HG02840 (cell line): ENCODE data around the gene AAK1.
"Not testable (repeated sequence)": the region's sequence is repeated elsewhere in the genome, so short reads cannot be mapped to it uniquely, and the experiment has no call there.

Source experiments
- ATAC-seq: cut with Tn5 transposase; IDR thresholded peaks from one replicate; pipeline ENCODE4 v1.9.1; 2021; ENCODE audit warnings: mild to moderate bottlenecking, moderate library complexity, moderate number of reproducible peaks; ENCODE audit not compliant: unreplicated experiment, low FRiP score

AAK1 gene

GRCh38 chr2:69660637-69661036 lies 17.1 kb upstream of the AAK1 start:
- ATAC-seq, result no peak

GRCh38 chr2:69659941-69660483 lies 16.5 kb upstream of the AAK1 start:
- no peak for ATAC-seq

DNA sequence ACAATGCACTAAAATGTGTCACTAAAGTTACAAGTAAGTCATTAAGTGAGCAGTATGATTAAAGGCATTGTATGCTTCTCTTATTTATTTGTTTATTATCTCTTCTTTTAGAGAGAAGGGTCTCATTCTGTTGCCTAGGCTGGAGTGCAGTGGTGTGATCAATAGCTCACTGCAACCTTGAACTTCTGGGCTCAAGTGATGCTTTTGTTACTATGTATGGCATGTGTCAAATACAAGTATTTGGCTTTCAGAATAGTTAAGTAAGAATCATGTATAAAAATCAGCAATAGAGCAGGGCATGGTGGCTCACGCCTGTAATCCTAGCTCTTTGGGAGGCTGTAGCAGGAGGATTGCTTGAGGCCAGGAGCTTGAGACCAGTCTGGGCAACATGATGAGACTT lies 15.8 kb upstream of the AAK1 start:
- no peak for ATAC-seq

GRCh38 chr2:69652206-69652605 lies 8.7 kb upstream of the AAK1 start:
- ATAC-seq, result no peak

DNA sequence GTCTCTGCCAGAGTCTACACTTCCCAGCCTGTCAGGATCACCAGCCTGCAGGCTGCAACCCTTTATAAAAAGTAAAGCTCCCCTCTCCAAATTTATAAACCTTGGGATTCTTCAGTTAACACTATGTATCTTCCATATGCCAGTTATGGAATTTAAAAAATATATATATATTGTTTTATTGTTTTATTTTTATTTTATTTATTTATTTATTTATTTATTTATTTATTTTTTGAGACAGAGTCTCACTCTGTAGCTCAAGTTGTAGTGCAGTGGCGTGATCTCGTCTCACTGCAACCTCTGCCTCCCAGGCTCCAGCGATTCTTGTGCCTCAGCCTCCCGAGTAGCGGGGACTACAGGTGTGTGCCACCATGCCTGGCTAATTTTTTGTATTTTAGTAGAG lies 3.7 kb upstream of the AAK1 start:
- ATAC-seq, result not testable (repeated sequence)

GRCh38 chr2:69646714-69647113 lies 3.2 kb upstream of the AAK1 start:
- ATAC-seq, result no peak

DNA sequence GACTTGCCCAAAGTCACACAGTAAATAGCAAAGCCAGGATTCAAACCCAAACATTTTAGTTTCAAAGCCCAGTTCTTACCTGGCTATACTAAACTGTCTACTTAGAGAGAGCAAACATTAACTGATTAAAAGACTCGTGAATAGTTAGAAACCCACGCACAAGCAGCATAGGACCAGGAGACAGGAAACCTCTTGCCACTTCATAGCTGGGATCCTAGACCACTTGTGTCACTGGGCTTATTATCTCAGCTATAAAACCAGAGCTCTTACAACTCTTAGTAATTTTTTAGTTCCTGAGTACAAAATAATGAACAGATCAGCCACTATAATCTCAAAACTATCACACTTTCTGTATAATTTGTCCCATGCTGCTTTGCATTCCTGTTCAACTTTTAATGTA lies 2.4 kb upstream of the AAK1 start:
- no peak for ATAC-seq

DNA sequence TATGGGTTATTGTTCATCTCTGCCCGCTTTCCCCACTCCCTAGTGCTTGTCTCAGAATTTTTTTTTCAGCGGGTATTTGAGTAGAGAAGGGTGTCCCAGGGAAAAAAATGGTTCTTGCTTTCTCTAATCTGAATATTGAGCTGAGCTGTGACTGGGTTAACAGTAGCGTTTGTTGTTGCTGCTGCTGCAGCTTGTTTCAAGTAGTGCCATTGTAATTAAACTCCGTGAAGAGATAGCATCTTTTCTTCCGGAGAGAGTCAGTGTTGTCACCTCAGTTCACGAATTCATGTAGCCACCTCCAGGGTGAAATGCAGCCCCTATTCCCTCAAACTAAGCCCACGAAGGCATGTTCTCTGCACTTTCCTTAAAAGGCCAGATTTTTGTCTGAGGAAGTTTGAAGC lies 1.5 kb upstream of the AAK1 start:
- no peak for ATAC-seq

DNA sequence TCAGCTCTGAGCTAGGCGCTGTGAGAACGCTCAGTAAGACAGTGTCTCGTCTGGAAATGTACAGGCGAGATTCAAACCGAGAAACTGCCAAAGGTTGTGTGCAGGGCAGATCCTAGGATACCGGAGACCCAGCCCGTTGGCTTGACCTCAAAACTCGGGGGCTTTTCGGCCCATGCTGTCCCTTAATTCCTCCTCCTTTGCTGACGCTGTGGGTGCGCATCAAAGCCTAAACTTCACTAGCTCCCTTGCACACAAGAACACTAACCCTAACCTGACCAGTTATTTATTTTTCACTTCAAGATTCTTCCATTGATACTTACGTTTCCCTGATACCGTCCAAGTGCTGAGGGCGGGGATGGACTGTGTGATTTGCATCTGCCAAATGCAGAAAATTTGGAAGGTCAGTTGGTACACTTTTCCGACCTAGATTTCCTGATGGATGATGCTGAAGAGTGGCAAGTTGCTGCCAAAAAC lies 1.0 kb upstream of the AAK1 start:
- no peak for ATAC-seq

DNA sequence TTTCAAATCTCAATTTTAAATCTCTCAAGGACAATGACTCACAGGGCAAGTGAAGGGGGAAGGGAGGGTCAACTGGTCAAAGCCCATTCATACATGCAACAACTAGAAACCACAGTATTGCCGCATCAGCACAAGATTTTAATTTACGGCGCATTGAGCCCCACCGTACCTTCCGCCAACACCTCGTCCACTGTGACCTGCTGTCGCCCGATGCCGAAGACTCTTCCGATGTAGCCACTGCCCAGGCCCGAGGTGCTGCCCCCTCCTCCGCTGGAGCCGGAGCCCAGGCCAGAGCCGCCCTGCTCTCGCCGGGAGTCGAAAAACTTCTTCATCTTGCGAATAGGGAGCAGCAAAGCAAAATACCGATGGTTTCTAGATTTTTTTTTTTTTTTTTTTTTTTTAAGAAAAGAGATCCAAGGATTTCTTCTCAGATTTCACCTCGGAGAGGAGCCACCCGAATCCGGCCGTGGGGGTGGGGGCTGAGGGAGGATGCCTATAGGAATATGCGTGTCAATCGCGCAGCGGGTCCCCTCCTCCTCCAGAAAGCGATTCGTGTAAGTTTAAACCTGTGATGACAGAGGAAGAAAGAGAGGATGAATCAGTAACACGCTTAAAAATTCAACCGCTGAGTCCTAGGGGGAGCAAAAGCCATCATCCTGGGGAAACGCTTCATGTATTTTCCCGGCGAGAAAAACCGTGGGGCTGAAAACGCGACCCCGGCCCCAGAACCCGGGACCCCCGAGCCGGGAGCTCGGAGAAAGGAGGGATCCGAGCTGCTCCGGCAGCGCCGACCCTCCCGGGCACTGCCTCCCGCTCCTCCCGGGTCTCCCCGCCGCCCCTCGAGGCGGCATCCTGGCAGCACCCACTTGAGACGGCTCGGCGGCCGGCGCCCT lies 584 bp downstream of the AAK1 start:
- ATAC-seq, result no peak

DNA sequence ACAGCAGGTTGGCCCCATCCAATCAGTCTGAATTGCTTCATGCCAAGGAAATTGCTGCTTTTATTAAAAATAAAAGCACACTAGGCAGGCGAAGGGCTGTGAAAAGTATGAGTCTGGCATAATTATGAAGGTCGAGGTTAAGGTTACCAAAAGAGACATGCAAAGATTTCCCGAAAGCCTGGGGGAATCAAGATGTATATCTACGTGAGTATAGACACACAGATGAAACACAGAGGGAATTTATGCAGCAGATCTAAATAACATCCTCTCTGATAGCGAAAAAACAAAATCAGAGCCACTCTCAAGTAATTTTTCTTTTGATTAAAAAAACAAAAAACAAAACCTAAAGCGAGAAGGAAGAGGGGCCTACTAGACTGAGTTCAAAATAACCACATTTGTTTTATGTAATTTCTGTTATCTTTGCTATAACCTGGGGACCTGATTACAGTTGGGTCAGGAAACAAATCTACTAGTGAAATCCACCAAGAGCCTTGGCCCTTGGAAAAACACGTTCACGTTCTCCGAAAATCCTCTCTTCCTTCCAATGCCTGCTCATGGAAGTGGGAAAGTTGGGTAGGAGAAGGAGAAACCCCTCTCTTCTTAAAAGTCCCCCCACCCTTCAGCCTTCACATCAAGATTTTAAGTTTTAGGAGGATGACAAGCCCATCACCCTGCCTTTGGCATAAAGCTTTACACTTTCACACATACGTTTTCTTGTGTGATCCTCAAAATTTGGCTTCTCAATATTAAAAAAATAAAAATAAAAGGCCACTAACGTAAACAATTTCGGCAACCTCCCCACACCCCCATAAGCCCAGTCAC lies 1.4 kb downstream of the AAK1 start:
- no peak for ATAC-seq

DNA sequence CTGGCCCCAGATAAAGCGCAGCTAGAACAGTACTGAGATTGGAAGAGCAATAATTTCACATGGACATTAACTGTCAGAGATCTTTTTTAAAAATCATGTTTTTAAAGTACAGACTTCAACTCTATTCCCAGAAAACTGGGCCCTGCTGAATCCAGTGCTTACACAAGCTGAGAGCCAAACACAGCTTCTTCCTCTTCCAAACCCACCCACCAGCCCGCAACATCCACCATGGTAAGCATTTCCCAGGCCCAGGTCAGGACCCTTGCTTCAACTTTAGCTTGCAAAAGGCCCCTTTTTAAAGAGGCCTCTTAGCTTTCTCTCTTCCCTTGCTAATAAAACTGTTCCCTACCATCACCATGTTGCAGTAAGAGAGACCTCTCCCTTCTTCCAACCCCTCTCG lies 2.1 kb downstream of the AAK1 start:
- ATAC-seq, result no peak

DNA sequence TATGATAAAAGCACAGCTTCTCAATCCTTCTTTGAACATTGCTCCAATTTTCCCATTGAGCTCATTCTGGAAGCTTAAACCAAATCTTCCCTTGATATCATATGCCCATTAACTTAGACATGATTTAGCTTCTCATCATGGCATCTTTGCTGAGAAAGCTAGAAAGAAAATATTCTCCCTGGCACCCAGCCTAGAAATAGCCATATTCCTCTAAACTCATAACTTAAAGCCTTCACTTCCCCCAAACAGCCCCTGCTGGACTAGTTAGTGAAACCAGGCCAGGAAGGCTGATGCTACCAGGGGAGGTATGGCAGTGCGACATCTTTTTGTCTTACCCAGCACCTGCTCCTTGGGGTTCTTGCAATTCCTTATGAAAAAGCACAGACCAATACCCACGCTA lies 4.3 kb downstream of the AAK1 start:
- ATAC-seq, result no peak

DNA sequence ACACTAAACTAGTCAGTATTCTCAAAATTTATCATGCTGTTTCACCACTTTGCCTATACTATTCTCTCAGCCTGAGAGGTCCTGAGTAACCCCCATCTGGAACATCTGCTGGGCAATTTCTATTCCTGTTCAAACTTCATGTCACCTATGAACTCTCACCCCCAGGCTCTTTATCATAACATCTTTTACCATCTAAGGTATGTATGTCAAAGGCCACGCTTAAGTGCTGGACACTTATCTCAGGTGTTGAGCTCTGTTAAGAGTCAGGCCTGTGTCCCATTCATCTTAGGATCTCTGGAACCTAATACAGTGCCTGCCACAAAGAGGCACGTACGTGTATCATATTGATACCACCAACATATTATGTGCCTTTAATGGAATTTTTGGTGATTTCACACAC lies 4.9 kb downstream of the AAK1 start:
- no peak for ATAC-seq

DNA sequence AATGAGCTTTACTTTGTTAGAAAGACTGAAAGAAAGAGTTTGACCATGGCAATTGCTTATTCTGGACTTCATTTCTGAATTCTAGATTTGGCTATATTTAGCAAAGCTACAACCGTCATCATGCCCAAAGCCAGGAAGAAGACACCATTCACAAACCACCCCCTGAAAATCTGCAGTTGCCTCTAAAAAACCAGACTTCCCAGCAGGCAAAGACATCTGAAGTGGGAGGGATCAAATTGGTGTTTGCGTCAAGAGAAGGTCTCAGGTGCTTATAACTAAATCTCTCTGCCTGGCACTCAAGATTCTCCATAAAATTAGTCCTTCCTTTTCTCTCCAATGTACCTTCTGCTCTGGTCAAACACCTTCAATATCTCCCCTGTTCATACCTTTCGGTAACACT lies 5.6 kb downstream of the AAK1 start:
- no peak for ATAC-seq

- no peak for ATAC-seq
Measured at GRCh38 chr2:69636395-69636794, 7.1 kb downstream of the AAK1 start.

- no peak for ATAC-seq
Measured at GRCh38 chr2:69635432-69635831, 8.1 kb downstream of the AAK1 start.

- ATAC-seq, result no peak
Measured at GRCh38 chr2:69634196-69634821, 9.2 kb downstream of the AAK1 start.

DNA sequence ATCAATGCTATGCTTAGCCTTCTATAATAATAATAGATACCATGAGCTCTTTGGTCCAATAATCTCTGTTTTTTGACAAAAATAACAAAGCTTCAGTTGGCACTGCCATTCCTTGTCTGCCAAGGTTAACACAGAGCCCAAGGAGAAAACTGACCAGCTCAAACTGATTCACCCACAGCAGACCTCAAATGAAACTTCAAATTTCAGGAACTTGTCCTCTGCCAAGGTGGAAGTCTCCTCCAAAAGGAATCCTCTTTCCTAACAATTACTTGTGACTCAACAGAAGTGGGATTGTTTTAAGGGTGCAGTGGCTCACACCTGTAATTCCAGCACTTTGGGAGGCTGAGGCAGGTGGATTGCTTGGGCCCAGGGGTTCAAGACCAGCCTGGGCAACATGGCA lies 12.1 kb downstream of the AAK1 start:
- ATAC-seq, result no peak

GRCh38 chr2:69629921-69630608 lies 13.5 kb downstream of the AAK1 start:
- ATAC-seq, result no peak
